Mesenchymal stem cell (in vitro differentiated cells and primary cell): ENCODE results near the gene IL1RL2.

Experiments
- DNase-seq: peaks from one replicate; pipeline ENCODE4 v3.0.0-alpha.2; 2013
- H2AFZ ChIP-seq: one replicate; pipeline ENCODE4 v1.6.1; 2013; ENCODE audit warnings: low read depth, mild to moderate bottlenecking, control low read depth, inconsistent platforms, low read length, moderate library complexity
- H2AK5ac ChIP-seq: 2 replicates; pipeline ENCODE4 v1.6.1; 2013; ENCODE audit warnings: low read length, moderate library complexity, mild to moderate bottlenecking, inconsistent platforms; ENCODE audit not compliant: severe bottlenecking
- H2BK120ac ChIP-seq: one replicate; pipeline ENCODE4 v1.6.1; 2013; ENCODE audit warnings: low read depth, mild to moderate bottlenecking, inconsistent platforms, low read length, moderate library complexity
- H2BK12ac ChIP-seq, 2 experiments: one replicate each; pipeline ENCODE4 v1.6.1; 2013; ENCODE audit warnings: inconsistent platforms in 2 of 2, low read length in 2 of 2, mild to moderate bottlenecking in 2 of 2, moderate library complexity in 2 of 2, control low read depth in 1 of 2
- H2BK15ac ChIP-seq: one replicate; pipeline ENCODE4 v1.6.1; 2013; ENCODE audit warnings: mild to moderate bottlenecking, low read depth, inconsistent platforms; ENCODE audit not compliant: poor library complexity, severe bottlenecking
- H2BK5ac ChIP-seq: 2 replicates; pipeline ENCODE4 v1.6.1; 2013; ENCODE audit warnings: low read depth, mild to moderate bottlenecking, low read length, control low read depth, inconsistent platforms; ENCODE audit not compliant: poor library complexity, severe bottlenecking
- H3K14ac ChIP-seq, 2 experiments: one replicate each; pipeline ENCODE4 v1.6.1; 2013; ENCODE audit warnings: inconsistent platforms in 2 of 2, low read length in 2 of 2, control low read depth in 1 of 2, mild to moderate bottlenecking in 1 of 2, moderate library complexity in 1 of 2
- H3K18ac ChIP-seq, 2 experiments: one replicate each; pipeline ENCODE4 v1.6.1; 2013; ENCODE audit warnings: inconsistent platforms in 2 of 2, low read length in 2 of 2, control low read depth in 1 of 2, low read depth in 1 of 2, mild to moderate bottlenecking in 1 of 2
- H3K23ac ChIP-seq, 2 experiments: one replicate each; pipeline ENCODE4 v1.6.1; 2013; ENCODE audit warnings: inconsistent platforms in 2 of 2, low read length in 2 of 2, mild to moderate bottlenecking in 2 of 2, moderate library complexity in 2 of 2, control low read depth in 1 of 2
- H3K27ac ChIP-seq: 2 replicates; pipeline ENCODE4 v1.5.1; 2013; ENCODE audit warnings: mild to moderate bottlenecking, moderate library complexity, low read length, control low read depth, inconsistent platforms; ENCODE audit not compliant: poor library complexity, severe bottlenecking
- H3K27me3 ChIP-seq, 2 experiments: 2 replicates each; pipeline versions ENCODE4 v1.6.1 to v1.7.0; 2013; ENCODE audit warnings: low read length in 2 of 2, mild to moderate bottlenecking in 2 of 2, moderate library complexity in 2 of 2, control low read depth in 1 of 2, inconsistent platforms in 1 of 2; ENCODE audit not compliant: control insufficient read depth in 1 of 2, insufficient read depth in 1 of 2
- H3K36me3 ChIP-seq, 2 experiments: 2 replicates each; pipeline versions ENCODE4 v1.6.1 to v1.7.0; 2013; ENCODE audit warnings: low read length in 2 of 2, control low read depth in 1 of 2, inconsistent platforms in 1 of 2, low read depth in 1 of 2, mild to moderate bottlenecking in 1 of 2; ENCODE audit not compliant: insufficient read depth in 2 of 2, control insufficient read depth in 1 of 2
- H3K4ac ChIP-seq, 2 experiments: one replicate each; pipeline ENCODE4 v1.6.1; 2013; ENCODE audit warnings: inconsistent platforms in 2 of 2, low read length in 2 of 2, mild to moderate bottlenecking in 2 of 2, moderate library complexity in 2 of 2, control low read depth in 1 of 2, low read depth in 1 of 2
- H3K4me1 ChIP-seq: 2 replicates; pipeline ENCODE4 v1.6.1; 2013; ENCODE audit warnings: low read depth, low read length, control low read depth; ENCODE audit not compliant: control insufficient read depth, insufficient read depth
- H3K4me2 ChIP-seq: 2 replicates; pipeline ENCODE4 v1.6.1; 2013; ENCODE audit warnings: low read length, mild to moderate bottlenecking, inconsistent platforms; ENCODE audit not compliant: poor library complexity, severe bottlenecking
- H3K4me3 ChIP-seq, 2 experiments: 2 replicates each; pipeline versions ENCODE4 v1.5.1 to v1.7.0; 2013; ENCODE audit warnings: low read length in 2 of 2, mild to moderate bottlenecking in 2 of 2, control low read depth in 1 of 2, low read depth in 1 of 2; ENCODE audit not compliant: insufficient read depth in 1 of 2
- H3K79me1 ChIP-seq: replicated peaks from 2 replicates; pipeline ENCODE4 v1.6.1; 2013; ENCODE audit warnings: mild to moderate bottlenecking, control low read depth, low read length, inconsistent platforms; ENCODE audit not compliant: poor library complexity, severe bottlenecking
- H3K9ac ChIP-seq: 2 replicates; pipeline ENCODE4 v1.7.0; 2013; ENCODE audit warnings: mild to moderate bottlenecking, low read length, moderate library complexity
- H3K9me3 ChIP-seq: 2 replicates; pipeline ENCODE4 v1.7.0; 2013; ENCODE audit warnings: mild to moderate bottlenecking, low read length; ENCODE audit not compliant: control insufficient read depth
- H4K8ac ChIP-seq: one replicate; pipeline ENCODE4 v1.6.1; 2013; ENCODE audit warnings: inconsistent platforms, mild to moderate bottlenecking, low read length, moderate library complexity
- H4K91ac ChIP-seq: one replicate; pipeline ENCODE4 v1.6.1; 2013; ENCODE audit warnings: mild to moderate bottlenecking, low read length, inconsistent platforms
- WGBS: methylation state at CpG from one replicate; pipeline ENCODE4 v1.1.7; 2013; ENCODE audit warnings: mixed read lengths; 5-methylcytosine and 5-hydroxymethylcytosine counted together

Gene IL1RL2

GRCh38 chr2:102251849-102252203 is 65.0 kb downstream of the IL1RL2 start:
- no peak overlapping the region for H3K4ac ChIP-seq
- DNase-seq: no peak
- no peak overlapping the region for H3K9ac ChIP-seq
- no peak overlapping the region for H3K14ac ChIP-seq
- H4K91ac ChIP-seq: no peak overlapping the region
- H2BK120ac ChIP-seq: no peak overlapping the region
- H3K23ac ChIP-seq: no peak overlapping the region
- H4K8ac ChIP-seq: no peak overlapping the region
- H3K18ac ChIP-seq: no peak overlapping the region
- no peaks in the 10 kb centered on the region for H3K9me3 ChIP-seq
- WGBS: no CpG with 5 or more reads among the region's 1 CpG
- H2AFZ ChIP-seq: no peak overlapping the region
- H3K36me3 ChIP-seq: no peaks in the 10 kb centered on the region
- no peak overlapping the region for H2AK5ac ChIP-seq
- no peaks in the 10 kb centered on the region for H3K79me1 ChIP-seq
- no peak overlapping the region for H3K4me3 ChIP-seq
- peaks cover 0 to 21% of the 10 kb centered on the region in 2 experiments for H3K27me3 ChIP-seq
- H2BK15ac ChIP-seq: no peak overlapping the region
- no peak overlapping the region for H3K4me2 ChIP-seq
- no peak overlapping the region for H2BK12ac ChIP-seq
- no peak overlapping the region for H2BK5ac ChIP-seq
- H3K4me1 ChIP-seq: no peaks in the 10 kb centered on the region
- H3K27ac ChIP-seq: no peak overlapping the region

DNA sequence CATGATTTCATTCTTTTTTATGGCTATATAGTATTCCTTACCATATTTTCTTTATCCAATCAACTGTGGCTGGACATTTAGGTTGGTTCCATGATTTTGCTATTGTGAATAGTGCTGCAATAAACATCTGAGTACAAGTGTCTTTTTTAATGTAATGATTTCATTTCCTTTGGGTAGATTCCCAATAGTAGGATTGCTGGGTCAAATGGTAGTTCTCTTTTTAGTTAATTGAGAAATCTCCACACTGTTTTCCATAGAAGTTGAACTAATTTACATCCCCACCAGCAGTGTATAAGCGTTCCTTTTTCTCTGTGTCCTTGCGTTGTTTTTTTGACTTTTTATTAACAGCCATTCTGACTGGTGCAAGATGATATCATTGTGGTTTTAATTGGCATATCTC is 65.4 kb downstream of the IL1RL2 start:
- H2BK120ac ChIP-seq: no peak overlapping the region
- no peak overlapping the region for H3K14ac ChIP-seq
- no peak overlapping the region for H3K9ac ChIP-seq
- 100% methylated on average over 2 of the region's 2 CpGs for WGBS
- no peak overlapping the region for H2BK5ac ChIP-seq
- no peak overlapping the region for H3K4me3 ChIP-seq
- no peak overlapping the region for H3K4me2 ChIP-seq
- peaks cover 0 to 25% of the 10 kb centered on the region in 2 experiments for H3K27me3 ChIP-seq
- H2BK12ac ChIP-seq: no peak overlapping the region
- H3K36me3 ChIP-seq: no peaks in the 10 kb centered on the region
- DNase-seq: no peak
- no peak overlapping the region for H2AK5ac ChIP-seq
- no peak overlapping the region for H3K23ac ChIP-seq
- H2AFZ ChIP-seq: no peak overlapping the region
- no peak overlapping the region for H3K18ac ChIP-seq
- H3K79me1 ChIP-seq: no peaks in the 10 kb centered on the region
- H4K91ac ChIP-seq: no peak overlapping the region
- H3K4me1 ChIP-seq: peaks cover 2% of the 10 kb centered on the region
- no peak overlapping the region for H4K8ac ChIP-seq
- no peak overlapping the region for H2BK15ac ChIP-seq
- H3K9me3 ChIP-seq: no peaks in the 10 kb centered on the region
- H3K4ac ChIP-seq: no peak overlapping the region
- H3K27ac ChIP-seq: no peak overlapping the region

DNA sequence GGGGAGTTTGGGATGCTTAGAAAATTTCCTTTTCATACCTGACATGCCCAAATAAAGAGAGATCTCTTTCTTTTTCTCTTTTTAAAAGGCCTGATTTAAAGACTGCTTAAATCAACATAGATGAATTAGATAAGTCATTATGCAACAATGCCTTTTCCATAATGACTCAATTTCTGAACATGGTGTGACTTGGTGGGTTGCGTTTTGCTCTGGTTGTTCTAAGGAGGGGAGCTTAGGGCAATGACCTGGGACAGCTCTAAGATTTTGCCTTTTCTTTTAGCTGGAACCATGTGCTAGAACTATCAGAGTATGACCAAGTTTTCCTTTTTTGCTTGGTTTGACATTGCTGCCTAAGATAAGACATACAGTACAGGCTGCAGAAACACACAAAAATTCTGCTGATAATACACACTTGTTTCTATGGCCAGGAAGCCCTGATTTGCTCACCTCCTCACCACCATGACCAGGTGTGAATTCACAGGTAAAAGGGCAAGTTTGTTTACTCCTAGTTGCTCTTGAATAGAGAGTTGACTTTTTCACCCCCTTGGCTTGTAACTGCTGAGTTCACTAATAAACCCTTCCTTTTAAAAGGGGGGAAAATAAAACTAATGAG is 66.4 kb downstream of the IL1RL2 start:
- Histone ChIP-seq H3K4me3 (no peak overlapping the region), H4K91ac (no peak overlapping the region), H3K27ac (no peak overlapping the region), H2BK5ac (no peak overlapping the region), H3K79me1 (no peaks in the 10 kb centered on the region), H2BK120ac (no peak overlapping the region), H3K4ac (no peak overlapping the region), H3K9ac (no peak overlapping the region), H2BK15ac (no peak overlapping the region), H2AFZ (no peak overlapping the region), H3K4me1 (peaks cover 4% of the 10 kb centered on the region), H4K8ac (no peak overlapping the region), H3K14ac (no peak overlapping the region), H2BK12ac (no peak overlapping the region), H3K18ac (no peak overlapping the region), H3K36me3 (no peaks in the 10 kb centered on the region), H3K9me3 (no peaks in the 10 kb centered on the region), H3K23ac (no peak overlapping the region), H3K4me2 (no peak overlapping the region), H3K27me3 (peaks cover 0 to 27% of the 10 kb centered on the region in 2 experiments), H2AK5ac (no peak overlapping the region)
- DNase-seq: peak; percentile 57
- 100% methylated on average over 1 of the region's 1 CpG for WGBS

- Histone ChIP-seq H2BK15ac (no peak overlapping the region), H2AFZ (no peak overlapping the region), H2AK5ac (no peak overlapping the region), H3K36me3 (no peaks in the 10 kb centered on the region), H2BK12ac (no peak overlapping the region), H3K27ac (no peak overlapping the region), H2BK120ac (no peak overlapping the region), H3K4me1 (peaks cover 4% of the 10 kb centered on the region), H3K4ac (no peak overlapping the region), H3K9ac (no peak overlapping the region), H4K91ac (no peak overlapping the region), H4K8ac (no peak overlapping the region), H3K9me3 (no peaks in the 10 kb centered on the region), H3K23ac (no peak overlapping the region), H3K27me3 (peaks cover 0 to 25% of the 10 kb centered on the region in 2 experiments), H2BK5ac (no peak overlapping the region), H3K18ac (no peak overlapping the region), H3K79me1 (no peaks in the 10 kb centered on the region), H3K4me2 (no peak overlapping the region), H3K14ac (no peak overlapping the region), H3K4me3 (no peak overlapping the region)
- no CpG with 5 or more reads among the region's 2 CpGs for WGBS
- DNase-seq: no peak
Measured at GRCh38 chr2:102253753-102254150, 66.9 kb downstream of the IL1RL2 start.
